ENCODE data around the gene DSG3. TPM values are rescaled to one million over a fixed set of nuclear protein-coding genes. Genes with fewer than 3 reads are reported as not detected.

Gene DSG3
- total and polyA plus RNA-seq, 10 of the 15 experiments (the other 5 are each of a cell fraction or from before 2014, with no cell fraction given) = 0.01 to 0.36 (median 0.30) TPM

DNA sequence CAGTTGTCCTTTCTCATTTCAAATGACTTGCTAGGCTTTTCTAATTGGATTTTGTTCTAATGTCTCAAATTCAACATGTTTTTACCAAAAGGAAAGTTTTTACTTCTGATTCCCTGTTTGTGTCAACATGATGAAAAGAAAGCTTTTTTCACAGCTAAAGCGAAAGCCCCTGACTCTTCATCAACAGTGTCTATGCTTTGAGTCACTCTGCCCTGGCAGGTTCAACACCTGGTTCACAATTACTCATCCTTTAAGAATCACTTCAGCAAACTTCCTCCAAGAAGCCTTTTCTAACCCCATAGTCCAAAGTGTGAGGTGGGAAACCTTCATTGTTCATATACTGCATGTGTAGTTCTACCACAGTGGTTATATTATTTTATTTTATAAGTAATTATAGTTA lies 42.8 kb downstream of the DSG3 start (continued):
- TF ChIP-seq NBN (IDR thresholded peaks at IDR 0.05) (peak; percentile 69; the same call in 1 of the 2 replicates), MXI1 (IDR thresholded peaks at IDR 0.05; ENCODE audit: low read depth, low read length) (no peak), ETV6 (conservative IDR thresholded peaks at IDR 0.05 in 1 of 2, IDR thresholded peaks at IDR 0.05 in 1 of 2; ENCODE audit: borderline replicate concordance in 1 of 2, low read depth in 1 of 2) (0 out of 4 replicates have a peak, but pooled peaks of 1 of the 2 experiments have one; percentile 36), SREBF1 (IDR thresholded peaks at IDR 0.05; ENCODE audit: low read length) (no peak), EP300 (IDR thresholded peaks at IDR 0.05; ENCODE audit: borderline replicate concordance in 1 of 2, control insufficient read depth in 1 of 2, low read depth in 2 of 2, low read length in 2 of 2) (peak; percentile 69 to 85; a peak in 3 of 4 replicates), CHD2 (IDR thresholded peaks at IDR 0.05; ENCODE audit: borderline replicate concordance, low read depth, low read length) (no peak), ZNF622 (IDR thresholded peaks at IDR 0.05) (no peak), JUNB (IDR thresholded peaks at IDR 0.05) (peak; percentile 77), ZZZ3 (IDR thresholded peaks at IDR 0.05; ENCODE audit: control insufficient read depth, insufficient read length, low read depth) (no peak), STAT1 (conservative IDR thresholded peaks at IDR 0.05) (no peak), NR2C2 (IDR thresholded peaks at IDR 0.05; ENCODE audit: borderline replicate concordance, control insufficient read depth, insufficient read length, low read depth) (no peak), RELB (IDR thresholded peaks at IDR 0.05; ENCODE audit: low read depth) (peak; percentile 80; the same call in 1 of the 2 replicates), TCF7 (IDR thresholded peaks at IDR 0.05; ENCODE audit: borderline replicate concordance) (no peak), BHLHE40 (IDR thresholded peaks at IDR 0.05; ENCODE audit: borderline replicate concordance in 1 of 2, low read depth in 2 of 2, low read length in 1 of 2) (peak in 1 of 2 experiments; percentile 27; a peak in 1 of 4 replicates), IRF5 (IDR thresholded peaks at IDR 0.05; ENCODE audit: borderline replicate concordance) (no peak), SIX5 (IDR thresholded peaks at IDR 0.05; ENCODE audit: low read depth, low read length, severe bottlenecking) (no peak)
- TF ChIP-seq, protein P1, sequence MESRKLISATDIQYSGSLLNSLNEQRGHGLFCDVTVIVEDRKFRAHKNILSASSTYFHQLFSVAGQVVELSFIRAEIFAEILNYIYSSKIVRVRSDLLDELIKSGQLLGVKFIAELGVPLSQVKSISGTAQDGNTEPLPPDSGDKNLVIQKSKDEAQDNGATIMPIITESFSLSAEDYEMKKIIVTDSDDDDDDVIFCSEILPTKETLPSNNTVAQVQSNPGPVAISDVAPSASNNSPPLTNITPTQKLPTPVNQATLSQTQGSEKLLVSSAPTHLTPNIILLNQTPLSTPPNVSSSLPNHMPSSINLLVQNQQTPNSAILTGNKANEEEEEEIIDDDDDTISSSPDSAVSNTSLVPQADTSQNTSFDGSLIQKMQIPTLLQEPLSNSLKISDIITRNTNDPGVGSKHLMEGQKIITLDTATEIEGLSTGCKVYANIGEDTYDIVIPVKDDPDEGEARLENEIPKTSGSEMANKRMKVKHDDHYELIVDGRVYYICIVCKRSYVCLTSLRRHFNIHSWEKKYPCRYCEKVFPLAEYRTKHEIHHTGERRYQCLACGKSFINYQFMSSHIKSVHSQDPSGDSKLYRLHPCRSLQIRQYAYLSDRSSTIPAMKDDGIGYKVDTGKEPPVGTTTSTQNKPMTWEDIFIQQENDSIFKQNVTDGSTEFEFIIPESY (IDR thresholded peaks at IDR 0.05) = no peak
- TF ChIP-seq, protein P2, sequence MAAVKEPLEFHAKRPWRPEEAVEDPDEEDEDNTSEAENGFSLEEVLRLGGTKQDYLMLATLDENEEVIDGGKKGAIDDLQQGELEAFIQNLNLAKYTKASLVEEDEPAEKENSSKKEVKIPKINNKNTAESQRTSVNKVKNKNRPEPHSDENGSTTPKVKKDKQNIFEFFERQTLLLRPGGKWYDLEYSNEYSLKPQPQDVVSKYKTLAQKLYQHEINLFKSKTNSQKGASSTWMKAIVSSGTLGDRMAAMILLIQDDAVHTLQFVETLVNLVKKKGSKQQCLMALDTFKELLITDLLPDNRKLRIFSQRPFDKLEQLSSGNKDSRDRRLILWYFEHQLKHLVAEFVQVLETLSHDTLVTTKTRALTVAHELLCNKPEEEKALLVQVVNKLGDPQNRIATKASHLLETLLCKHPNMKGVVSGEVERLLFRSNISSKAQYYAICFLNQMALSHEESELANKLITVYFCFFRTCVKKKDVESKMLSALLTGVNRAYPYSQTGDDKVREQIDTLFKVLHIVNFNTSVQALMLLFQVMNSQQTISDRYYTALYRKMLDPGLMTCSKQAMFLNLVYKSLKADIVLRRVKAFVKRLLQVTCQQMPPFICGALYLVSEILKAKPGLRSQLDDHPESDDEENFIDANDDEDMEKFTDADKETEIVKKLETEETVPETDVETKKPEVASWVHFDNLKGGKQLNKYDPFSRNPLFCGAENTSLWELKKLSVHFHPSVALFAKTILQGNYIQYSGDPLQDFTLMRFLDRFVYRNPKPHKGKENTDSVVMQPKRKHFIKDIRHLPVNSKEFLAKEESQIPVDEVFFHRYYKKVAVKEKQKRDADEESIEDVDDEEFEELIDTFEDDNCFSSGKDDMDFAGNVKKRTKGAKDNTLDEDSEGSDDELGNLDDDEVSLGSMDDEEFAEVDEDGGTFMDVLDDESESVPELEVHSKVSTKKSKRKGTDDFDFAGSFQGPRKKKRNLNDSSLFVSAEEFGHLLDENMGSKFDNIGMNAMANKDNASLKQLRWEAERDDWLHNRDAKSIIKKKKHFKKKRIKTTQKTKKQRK (IDR thresholded peaks at IDR 0.05; ENCODE audit: low read depth, low read length) = no peak

Measured in GM12878 (cell line).